ENCODE measurements around the gene DEFB125. TPM values are rescaled to one million over a fixed set of nuclear protein-coding genes. Genes with fewer than 3 reads are reported as not detected.

The DEFB125 gene
- total RNA-seq, 1 experiment from 2014 or later = not detected

DNA sequence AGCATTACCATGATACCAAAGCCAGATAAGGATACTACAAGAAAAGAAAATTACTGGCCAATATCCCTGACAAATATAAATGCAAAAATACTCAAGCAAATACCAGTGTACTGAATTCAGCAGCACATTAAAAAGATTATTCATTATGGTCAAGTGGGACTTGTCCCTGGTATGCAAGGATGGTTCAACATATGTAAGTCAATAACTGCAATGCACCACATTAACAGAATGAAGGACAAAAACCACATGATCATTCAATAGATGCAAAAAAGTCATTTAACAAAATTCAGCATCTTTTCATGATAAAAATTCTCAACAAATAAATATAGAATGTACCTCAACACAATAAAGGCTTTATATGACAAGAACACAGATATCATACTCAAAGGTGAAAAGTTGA, 9.1 kb upstream of the DEFB125 start:
- DNase-seq (ENCODE audit: low read depth, low spot score) = no peak
- in situ Hi-C loops (cut with HindIII; ENCODE audit: low pct_unique_long_range_greater_than_20kb, low sequenced_read_pairs) = no loop called here
- ChIA-PET CTCF (no interaction called here), POLR2A (no interaction called here)
- BruUV-seq (replicated peaks) = no TSS peak
- Histone ChIP-seq H3K27ac (ENCODE audit: low read length) (no peak overlapping the region), H3K36me3 (ENCODE audit: control insufficient read depth, insufficient read depth, low read length) (no peaks in the 10 kb centered on the region), H3K9me3 (ENCODE audit: control insufficient read depth, insufficient read depth, low read depth, low read length) (no peaks in the 10 kb centered on the region), H3K27me3 (ENCODE audit: control insufficient read depth, insufficient read depth, low read length) (peaks cover 6% of the 10 kb centered on the region), H3K4me3 (ENCODE audit: low read depth in 2 of 2, low read length in 2 of 2) (no peak overlapping the region), H3K4me1 (ENCODE audit: control insufficient read depth, insufficient read depth, low read length) (no peaks in the 10 kb centered on the region)
- intact Hi-C loops (cut with micrococcal nuclease; ENCODE audit: unreplicated experiment) = no loop called here
- no peak for ATAC-seq
- TF ChIP-seq, protein P1, sequence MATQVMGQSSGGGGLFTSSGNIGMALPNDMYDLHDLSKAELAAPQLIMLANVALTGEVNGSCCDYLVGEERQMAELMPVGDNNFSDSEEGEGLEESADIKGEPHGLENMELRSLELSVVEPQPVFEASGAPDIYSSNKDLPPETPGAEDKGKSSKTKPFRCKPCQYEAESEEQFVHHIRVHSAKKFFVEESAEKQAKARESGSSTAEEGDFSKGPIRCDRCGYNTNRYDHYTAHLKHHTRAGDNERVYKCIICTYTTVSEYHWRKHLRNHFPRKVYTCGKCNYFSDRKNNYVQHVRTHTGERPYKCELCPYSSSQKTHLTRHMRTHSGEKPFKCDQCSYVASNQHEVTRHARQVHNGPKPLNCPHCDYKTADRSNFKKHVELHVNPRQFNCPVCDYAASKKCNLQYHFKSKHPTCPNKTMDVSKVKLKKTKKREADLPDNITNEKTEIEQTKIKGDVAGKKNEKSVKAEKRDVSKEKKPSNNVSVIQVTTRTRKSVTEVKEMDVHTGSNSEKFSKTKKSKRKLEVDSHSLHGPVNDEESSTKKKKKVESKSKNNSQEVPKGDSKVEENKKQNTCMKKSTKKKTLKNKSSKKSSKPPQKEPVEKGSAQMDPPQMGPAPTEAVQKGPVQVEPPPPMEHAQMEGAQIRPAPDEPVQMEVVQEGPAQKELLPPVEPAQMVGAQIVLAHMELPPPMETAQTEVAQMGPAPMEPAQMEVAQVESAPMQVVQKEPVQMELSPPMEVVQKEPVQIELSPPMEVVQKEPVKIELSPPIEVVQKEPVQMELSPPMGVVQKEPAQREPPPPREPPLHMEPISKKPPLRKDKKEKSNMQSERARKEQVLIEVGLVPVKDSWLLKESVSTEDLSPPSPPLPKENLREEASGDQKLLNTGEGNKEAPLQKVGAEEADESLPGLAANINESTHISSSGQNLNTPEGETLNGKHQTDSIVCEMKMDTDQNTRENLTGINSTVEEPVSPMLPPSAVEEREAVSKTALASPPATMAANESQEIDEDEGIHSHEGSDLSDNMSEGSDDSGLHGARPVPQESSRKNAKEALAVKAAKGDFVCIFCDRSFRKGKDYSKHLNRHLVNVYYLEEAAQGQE (IDR thresholded peaks at IDR 0.05; ENCODE audit: insufficient read depth in 1 of 2, low read depth in 2 of 2, low read length in 1 of 2) = no peak
- TF ChIP-seq TCF7L2 (IDR thresholded peaks at IDR 0.05; ENCODE audit: low read depth, low read length) (no peak), POLR2AphosphoS5 (IDR thresholded peaks at IDR 0.05; ENCODE audit: low read depth, low read length) (no peak)

DNA sequence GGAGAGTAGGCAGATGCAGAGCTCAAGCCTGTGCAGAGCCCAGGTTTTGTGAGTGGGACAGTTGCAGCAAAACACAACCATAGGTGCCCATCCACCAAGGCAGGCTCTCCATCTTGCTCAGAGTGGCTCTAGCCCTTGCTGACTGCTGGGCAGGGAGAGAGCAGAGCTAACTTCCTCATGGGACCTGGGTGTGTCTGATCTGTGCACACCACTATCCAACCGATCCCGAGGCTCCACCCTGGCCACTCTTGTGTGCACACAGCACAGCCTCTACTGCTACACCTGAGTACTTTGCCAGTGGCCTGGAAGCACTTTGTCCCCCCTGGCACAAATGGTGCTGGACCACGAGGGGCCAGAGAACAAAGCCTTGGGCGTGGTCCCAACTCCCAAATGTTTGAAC, 7.9 kb upstream of the DEFB125 start:
- ATAC-seq (0 out of 2 replicates have a peak, but pooled peaks have one; percentile 34), DNase-seq (ENCODE audit: low read depth, low spot score) (no peak)
- in situ Hi-C loops (cut with HindIII; ENCODE audit: low pct_unique_long_range_greater_than_20kb, low sequenced_read_pairs) = no loop called here
- Histone ChIP-seq H3K27me3 (ENCODE audit: control insufficient read depth, insufficient read depth, low read length) (peaks cover 9% of the 10 kb centered on the region), H3K4me3 (ENCODE audit: low read depth in 2 of 2, low read length in 2 of 2) (no peak overlapping the region), H3K9me3 (ENCODE audit: control insufficient read depth, insufficient read depth, low read depth, low read length) (no peaks in the 10 kb centered on the region), H3K4me1 (ENCODE audit: control insufficient read depth, insufficient read depth, low read length) (no peaks in the 10 kb centered on the region), H3K36me3 (ENCODE audit: control insufficient read depth, insufficient read depth, low read length) (no peaks in the 10 kb centered on the region), H3K27ac (ENCODE audit: low read length) (no peak overlapping the region)
- CTCF ChIA-PET = no interaction called here
- no peak for TF ChIP-seq POLR2AphosphoS5 (IDR thresholded peaks at IDR 0.05; ENCODE audit: low read depth, low read length)
- TF ChIP-seq, protein P1 (IDR thresholded peaks at IDR 0.05; ENCODE audit: insufficient read depth in 1 of 2, low read depth in 2 of 2, low read length in 1 of 2) = no peak
- TF ChIP-seq CTCF (IDR thresholded peaks at IDR 0.05) = no peak
- no peak for TF ChIP-seq SIN3A (IDR thresholded peaks at IDR 0.05; ENCODE audit: borderline replicate concordance, insufficient read depth, low read depth, low read length)
- TF ChIP-seq TCF7L2 (IDR thresholded peaks at IDR 0.05; ENCODE audit: low read depth, low read length) = no peak
- POLR2A ChIA-PET = no interaction called here
- no TSS peak for BruUV-seq (replicated peaks)
- intact Hi-C loops (cut with micrococcal nuclease; ENCODE audit: unreplicated experiment) = no loop called here
